Measurements from ENCODE around the gene ZNF329. TPM values are rescaled to one million over a fixed set of nuclear protein-coding genes. Genes with fewer than 3 reads are reported as not detected.
A peak's percentile ranks its signal among the peaks of the same experiment; 100 is the strongest.

Gene ZNF329
- total RNA-seq, 6 experiments from 2014 or later = 2.0 to 7.2 (median 2.9) TPM

DNA sequence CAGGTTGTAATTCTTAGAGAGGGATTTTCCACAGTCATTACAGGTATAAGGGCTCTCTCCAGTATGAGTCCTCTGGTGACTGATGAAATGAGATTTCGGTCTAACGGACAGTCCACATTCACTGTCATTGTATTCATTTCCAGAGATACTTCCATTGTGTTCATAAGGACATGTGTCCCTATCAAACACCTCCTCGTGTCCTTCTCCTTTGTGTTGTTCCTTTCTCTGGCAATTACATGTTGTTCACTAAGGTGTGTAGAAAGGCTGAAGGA, 42.1 kb downstream of the ZNF329 start:
- no peaks in the 10 kb centered on the region for H3K27me3 ChIP-seq

DNA sequence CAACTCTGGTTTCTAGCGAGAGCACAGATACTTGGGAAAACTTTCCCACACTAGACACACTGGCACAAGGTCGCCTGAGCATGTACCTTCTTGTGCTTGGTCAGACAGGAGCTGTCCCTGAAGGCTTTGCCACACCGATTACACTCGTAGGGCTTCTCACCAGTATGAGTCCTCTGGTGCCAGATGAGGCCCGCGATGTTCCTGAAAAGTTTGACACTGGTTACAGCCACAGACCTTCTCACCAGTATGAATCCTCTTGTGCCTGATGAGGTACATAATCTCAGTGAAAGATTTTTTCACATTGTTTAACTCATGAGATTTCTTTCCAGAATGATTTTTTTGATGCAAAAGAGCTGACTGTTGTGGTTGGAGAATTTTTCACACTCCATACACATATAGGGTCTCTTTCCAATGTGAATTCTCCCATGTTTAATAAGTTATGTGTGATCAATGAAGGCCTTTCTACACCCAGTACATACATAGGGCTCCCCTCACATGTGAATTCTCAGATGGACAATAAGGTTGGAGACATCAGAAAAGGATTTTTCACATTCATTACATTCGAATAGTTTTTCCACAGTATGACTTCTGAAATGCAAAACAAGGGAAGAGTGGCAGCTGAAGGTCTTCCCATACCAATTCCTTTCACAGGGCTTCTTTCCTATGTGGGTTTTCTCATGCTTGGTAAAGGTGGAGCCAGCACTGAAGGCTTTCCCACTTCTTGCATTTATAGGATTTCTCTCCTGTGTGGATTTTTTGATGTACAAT, 42.6 kb downstream of the ZNF329 start:
- no peaks in the 10 kb centered on the region for H3K4me1 ChIP-seq
- TF ChIP-seq POLR2A (IDR thresholded peaks at IDR 0.05) = no peak
- TF ChIP-seq, protein P1, sequence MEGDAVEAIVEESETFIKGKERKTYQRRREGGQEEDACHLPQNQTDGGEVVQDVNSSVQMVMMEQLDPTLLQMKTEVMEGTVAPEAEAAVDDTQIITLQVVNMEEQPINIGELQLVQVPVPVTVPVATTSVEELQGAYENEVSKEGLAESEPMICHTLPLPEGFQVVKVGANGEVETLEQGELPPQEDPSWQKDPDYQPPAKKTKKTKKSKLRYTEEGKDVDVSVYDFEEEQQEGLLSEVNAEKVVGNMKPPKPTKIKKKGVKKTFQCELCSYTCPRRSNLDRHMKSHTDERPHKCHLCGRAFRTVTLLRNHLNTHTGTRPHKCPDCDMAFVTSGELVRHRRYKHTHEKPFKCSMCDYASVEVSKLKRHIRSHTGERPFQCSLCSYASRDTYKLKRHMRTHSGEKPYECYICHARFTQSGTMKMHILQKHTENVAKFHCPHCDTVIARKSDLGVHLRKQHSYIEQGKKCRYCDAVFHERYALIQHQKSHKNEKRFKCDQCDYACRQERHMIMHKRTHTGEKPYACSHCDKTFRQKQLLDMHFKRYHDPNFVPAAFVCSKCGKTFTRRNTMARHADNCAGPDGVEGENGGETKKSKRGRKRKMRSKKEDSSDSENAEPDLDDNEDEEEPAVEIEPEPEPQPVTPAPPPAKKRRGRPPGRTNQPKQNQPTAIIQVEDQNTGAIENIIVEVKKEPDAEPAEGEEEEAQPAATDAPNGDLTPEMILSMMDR (IDR thresholded peaks at IDR 0.05) = no peak
- ATAC-seq (no peak), DNase-seq (no peak)
- H3K9me3 ChIP-seq = peaks cover 0 to 21% (median 2%) of the 10 kb centered on the region in 4 donors
- intact Hi-C loops (cut with DNase I) = no loop called here
- WGBS (ENCODE audit: insufficient coverage, low coverage, low lambda C conversion rate, missing lambda C conversion rate) = 64% methylated on average over 6 of the region's 7 CpGs
- H3K27me3 ChIP-seq = no peaks in the 10 kb centered on the region
- no peak overlapping the region for H3K27ac ChIP-seq
- H3K4me3 ChIP-seq = no peak overlapping the region
- H3K36me3 ChIP-seq = no peaks in the 10 kb centered on the region

More for the DNA sequence above, 42.1 kb downstream of the ZNF329 start:
- TF ChIP-seq, protein P1 (IDR thresholded peaks at IDR 0.05) = no peak
- no peak for TF ChIP-seq POLR2A (IDR thresholded peaks at IDR 0.05)
- Histone ChIP-seq H3K27ac (no peak overlapping the region), H3K4me1 (no peaks in the 10 kb centered on the region), H3K36me3 (no peaks in the 10 kb centered on the region), H3K9me3 (peaks cover 0 to 21% (median 2%) of the 10 kb centered on the region in 4 donors), H3K4me3 (no peak overlapping the region)
- DNase-seq = no peak
- intact Hi-C loops (cut with DNase I) = no loop called here
- ATAC-seq = no peak
- WGBS (ENCODE audit: insufficient coverage, low coverage, low lambda C conversion rate, missing lambda C conversion rate) = 72% methylated on average over 3 of the region's 3 CpGs

DNA sequence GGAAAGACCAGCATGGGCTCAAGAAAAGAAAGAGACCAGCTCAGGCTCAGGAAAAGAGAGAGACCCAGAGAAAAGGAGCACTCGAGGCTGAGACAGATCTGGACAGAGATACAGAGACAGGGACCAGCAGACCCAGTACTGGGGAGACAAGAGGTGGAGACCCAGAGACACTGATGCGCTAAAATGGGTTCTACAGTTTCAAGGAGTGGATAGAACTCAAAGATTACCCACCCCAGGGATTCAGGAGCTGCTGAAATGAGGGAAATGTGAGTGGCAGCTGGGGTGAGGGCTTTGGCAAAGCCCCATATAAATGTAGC, 51.9 kb downstream of the ZNF329 start:
- peak overlapping the region; percentile 36 to 81 (median 79) for H3K27ac ChIP-seq
- peaks cover 0 to 3% (median 0%) of the 10 kb centered on the region in 4 donors for H3K9me3 ChIP-seq
- no peaks in the 10 kb centered on the region for H3K27me3 ChIP-seq
- intact Hi-C loops (cut with DNase I) = no loop called here
- DNase-seq (no peak), ATAC-seq (peak in 1 of 4 donors; percentile 5)
- WGBS (ENCODE audit: insufficient coverage, low coverage, low lambda C conversion rate, missing lambda C conversion rate) = 15% methylated on average over 2 of the region's 2 CpGs
- H3K4me3 ChIP-seq = peak overlapping the region; percentile 80 to 96 (median 92)
- TF ChIP-seq, protein P1 (IDR thresholded peaks at IDR 0.05) = no peak
- no peak for TF ChIP-seq POLR2A (IDR thresholded peaks at IDR 0.05)
- no peaks in the 10 kb centered on the region for H3K4me1 ChIP-seq
- no peaks in the 10 kb centered on the region for H3K36me3 ChIP-seq

DNA sequence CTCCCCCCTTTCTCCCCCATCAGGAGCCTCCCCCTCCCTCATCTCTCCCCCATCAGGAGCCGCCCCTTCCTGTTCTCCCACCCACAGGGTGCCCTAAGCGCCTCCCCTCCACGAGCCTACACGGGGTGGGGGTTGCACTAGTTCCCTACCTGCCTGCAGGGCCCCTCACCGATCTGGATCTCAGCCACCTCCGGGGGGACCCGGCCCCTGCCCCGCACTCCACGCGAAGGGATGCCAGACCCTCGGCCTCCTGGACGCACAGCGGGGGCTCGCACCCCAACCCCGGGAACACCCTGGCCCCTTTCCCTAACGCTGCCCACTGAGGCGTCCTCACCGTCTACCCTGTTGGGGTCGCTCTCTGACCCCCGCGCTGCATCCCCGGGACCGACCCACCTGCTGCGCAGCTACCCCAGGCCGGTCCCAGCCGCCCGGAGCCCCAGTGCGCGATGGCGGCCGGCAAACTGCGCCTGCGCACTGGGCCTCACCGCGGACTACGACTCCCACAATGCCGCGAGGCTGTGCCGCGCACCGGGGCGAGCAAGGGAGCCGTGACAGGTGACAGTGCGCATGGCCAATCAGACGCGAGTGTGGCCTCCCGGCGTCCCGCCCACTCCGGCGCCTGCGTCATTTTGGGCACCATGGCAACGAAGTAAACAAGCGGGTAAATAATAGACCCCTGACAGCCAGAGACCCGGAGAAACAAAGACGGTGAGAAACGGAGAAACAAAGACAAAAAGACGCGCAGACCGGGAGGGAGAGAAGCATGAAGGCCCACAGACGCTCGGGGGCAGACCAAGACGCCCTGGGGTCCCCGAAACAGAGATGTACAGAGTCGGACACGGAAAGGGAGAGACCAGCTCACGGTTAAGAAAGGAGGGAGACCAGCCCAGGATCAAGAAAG, 52.6 kb downstream of the ZNF329 start, which contains the start of gene ZSCAN18:
ZSCAN18 (minus strand) TSS at position 451 of the 901 bp plus-strand sequence. CDS start 7,964 bp downstream, outside the sequence.
- ATAC-seq (peak; percentile 98 to 100 (median 100)), DNase-seq (peak; percentile 94 to 98 (median 96))
- peak within 1 kb of the TSS; percentile 80 to 96 (median 92) for H3K4me3 ChIP-seq
- peaks cover 0 to 3% (median 0%) of the 10 kb centered on the region in 4 donors for H3K9me3 ChIP-seq
- 3% methylated on average over 38 of the region's 67 CpGs for WGBS (ENCODE audit: insufficient coverage, low coverage, low lambda C conversion rate, missing lambda C conversion rate)
- H3K27ac ChIP-seq = peak within 1 kb of the TSS; percentile 79 to 83 (median 81)
- no peaks in the 10 kb centered on the region for H3K27me3 ChIP-seq
- no peaks in the 10 kb centered on the region for H3K4me1 ChIP-seq
- no peaks in the 10 kb centered on the region for H3K36me3 ChIP-seq
- peak; percentile 46 for TF ChIP-seq POLR2A (IDR thresholded peaks at IDR 0.05)
- TF ChIP-seq, protein P1 (IDR thresholded peaks at IDR 0.05) = no peak
- intact Hi-C loops (cut with DNase I) = no loop called here

Measured in right lobe of liver (tissue), 6 donors.